Limb (tissue), 2 donors: Measurements from ENCODE around the gene PTPRN2.

Source experiments
- DNase-seq, 2 donors: peaks; one replicate each; pipeline ENCODE4 v3.0.0-alpha.2; 2016; ENCODE audit errors: extremely low spot score in 2 of 2

PTPRN2 gene

GRCh38 chr7:158003441-158004122 lies 584.0 kb downstream of the PTPRN2 start:
- DNase-seq = no peak

DNA sequence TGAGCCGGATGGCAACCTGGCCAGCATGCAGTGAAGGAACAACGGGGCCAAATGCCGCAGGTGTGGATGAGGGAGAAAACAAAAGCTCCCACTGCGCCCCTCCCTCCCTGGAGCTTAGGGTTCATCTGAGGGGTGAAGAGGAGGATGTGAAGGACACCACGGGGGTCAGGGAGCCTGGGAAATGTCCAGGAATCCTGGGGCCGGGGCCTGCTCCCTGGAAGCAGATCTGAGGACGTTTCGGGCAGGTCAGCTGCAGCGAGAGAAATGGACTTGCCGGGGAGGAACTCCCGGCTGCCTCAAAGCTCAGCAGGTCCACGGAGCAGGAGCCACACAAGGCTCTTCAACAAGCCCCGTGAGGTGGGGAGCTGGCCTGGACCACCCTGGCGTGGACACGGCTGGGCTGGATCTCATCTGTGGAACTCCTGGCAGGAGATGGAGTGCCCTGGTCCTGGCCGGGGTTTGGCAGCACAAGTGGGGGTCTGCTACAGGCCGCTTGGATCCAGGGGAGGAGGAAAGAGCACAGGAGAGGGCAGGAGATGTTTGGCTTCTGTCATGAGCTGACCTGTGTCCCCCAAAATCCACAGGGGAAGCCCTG lies 585.0 kb downstream of the PTPRN2 start:
- DNase-seq = no peak

- no peak for DNase-seq
These were observed 585.9 kb downstream of the PTPRN2 start for GRCh38 chr7:158001621-158002320.

GRCh38 chr7:158001003-158001402 lies 586.6 kb downstream of the PTPRN2 start:
- no peak for DNase-seq

DNA sequence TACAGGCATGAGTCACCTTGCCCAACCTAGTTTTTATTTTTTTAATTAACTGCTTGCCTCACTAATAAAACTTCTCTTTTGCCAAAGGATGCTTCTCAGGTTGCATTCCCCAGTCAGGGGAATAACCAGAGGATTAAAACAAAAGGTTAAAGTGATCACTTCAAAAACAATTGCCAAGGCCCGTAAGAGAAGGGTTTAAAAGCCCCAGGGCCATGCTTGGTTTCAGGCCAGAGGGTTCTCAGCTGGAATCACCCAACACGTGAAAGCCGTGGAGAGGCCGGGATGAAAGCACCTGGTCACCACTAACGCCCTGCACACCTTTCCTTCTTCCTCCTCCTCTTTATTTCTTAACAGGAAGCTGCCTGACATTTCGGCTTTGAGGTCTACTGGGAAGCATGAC lies 587.5 kb downstream of the PTPRN2 start:
- no peak for DNase-seq

DNA sequence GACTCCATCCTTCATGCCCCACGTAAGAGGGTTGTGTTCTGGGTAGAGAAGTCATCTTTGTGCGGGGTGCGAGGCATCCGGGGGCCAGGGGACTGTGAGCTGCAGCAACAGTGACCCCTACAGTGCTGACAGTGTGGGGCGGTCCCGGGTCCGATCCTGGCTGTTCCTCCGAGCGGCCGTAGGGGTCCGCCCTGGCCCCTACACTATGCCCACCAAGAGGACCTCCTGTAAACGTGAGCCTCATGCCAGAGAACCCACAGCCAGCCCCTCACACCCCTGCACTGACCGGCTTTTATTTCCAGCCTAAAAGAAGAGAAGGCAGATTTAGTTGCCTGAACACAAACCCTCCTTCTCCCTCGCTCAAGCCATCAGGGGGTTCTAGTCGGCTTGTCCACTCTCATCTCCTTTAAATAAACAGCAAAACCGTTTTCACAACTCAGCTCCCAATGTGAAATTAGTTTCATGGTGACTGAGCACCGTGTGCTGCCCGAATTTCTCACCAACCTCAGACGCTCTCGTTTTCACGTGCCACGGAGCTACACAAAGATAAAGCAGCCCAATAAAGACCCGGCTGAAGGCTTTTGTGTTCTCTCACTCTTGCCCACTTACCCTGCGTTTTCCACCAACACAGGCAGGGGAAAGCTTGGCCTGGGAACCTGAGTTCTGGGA lies 588.6 kb downstream of the PTPRN2 start:
- no peak for DNase-seq

DNA sequence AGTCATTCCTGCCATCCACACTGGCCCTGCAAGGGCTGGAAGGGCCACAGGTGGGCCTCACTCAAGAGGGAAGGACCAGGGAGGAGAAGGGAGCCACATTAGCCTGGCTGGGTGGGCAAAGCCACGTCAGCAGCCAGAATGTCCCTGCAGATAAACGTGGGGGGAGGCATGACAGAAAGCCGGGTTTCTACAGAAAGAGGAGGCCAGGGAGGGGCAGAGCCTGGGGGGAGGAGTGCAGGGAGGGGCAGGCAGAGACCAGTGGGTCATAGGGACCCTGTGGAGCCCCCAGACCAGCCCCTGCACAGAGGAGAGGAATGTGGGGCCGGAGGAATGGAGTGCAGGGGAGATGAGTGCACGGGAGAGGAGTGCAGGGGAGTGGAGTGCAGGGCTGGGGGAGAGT lies 590.2 kb downstream of the PTPRN2 start:
- no peak for DNase-seq

DNA sequence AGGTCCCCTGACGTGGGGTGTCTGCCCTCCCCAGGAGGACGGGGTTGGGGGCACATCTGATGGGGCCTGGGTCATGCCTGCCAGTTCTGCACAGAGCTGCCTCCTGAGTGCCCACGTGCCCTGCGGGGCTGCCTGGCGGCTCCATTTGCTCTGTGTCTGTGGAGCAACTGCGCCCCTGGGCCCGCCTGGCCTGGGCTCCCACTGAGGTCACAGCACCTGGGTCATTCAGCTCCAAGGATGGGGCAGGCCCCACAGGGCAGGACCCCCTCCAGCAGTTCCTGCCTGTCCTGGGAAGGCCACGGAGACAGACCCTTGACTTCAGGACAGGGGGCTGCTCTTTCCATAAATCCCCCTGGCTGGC lies 590.6 kb downstream of the PTPRN2 start:
- no peak for DNase-seq

DNA sequence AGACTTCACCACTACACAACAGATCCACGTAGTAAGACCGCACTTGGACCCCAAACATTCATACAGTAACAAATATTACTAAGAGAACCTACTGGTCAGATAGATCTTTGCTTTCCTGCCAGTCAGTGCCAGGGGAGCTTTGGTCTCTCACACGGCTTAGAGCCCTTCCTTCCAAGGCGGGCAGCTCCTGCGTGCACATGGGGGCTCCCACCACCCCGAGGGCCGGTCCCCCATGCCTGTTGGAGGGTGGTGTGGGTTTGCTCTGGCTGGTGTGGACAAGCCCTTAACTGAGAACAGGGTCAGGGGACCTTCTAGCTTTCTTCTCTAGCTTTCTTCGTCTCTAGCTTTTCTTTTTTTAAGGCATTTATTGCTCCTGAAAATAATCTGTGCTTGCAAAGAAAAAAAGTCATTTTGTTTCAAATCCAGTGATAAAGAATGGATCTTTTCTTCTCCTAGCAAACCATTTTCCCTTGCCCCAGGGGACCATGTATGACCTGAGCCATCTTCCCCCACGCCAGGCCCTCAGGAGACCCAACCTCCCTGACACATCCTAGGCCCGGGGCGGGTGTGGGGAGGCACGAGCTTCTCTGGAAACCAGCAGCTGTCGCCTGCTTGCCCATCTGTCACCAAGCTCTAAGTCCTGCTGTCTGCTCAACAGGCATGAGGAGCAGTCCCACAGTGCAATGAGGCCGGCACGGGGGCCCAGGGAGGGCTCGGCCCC lies 591.1 kb downstream of the PTPRN2 start:
- no peak for DNase-seq

DNA sequence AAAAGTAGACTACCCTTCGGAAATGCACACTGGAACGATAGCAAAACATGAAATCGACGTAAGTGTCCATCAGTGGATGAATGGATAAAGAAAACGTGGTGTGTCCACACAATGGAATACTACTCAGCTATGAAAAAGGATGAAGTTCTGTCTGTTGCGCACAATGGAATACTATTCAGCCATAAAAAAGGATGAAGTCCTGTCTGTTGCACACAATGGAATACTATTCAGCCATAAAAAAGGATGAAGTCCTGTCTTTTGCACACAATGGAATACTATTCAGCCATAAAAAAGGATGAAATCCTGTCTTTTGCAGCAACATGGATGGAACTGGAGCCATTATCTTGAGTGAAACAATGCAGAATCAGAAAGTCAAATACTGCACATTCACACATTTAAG lies 591.8 kb downstream of the PTPRN2 start:
- no peak for DNase-seq

- no peak for DNase-seq
These were observed 593.3 kb downstream of the PTPRN2 start for GRCh38 chr7:157994319-157994718.

GRCh38 chr7:157993406-157994105 lies 594.1 kb downstream of the PTPRN2 start:
- DNase-seq = no peak

DNA sequence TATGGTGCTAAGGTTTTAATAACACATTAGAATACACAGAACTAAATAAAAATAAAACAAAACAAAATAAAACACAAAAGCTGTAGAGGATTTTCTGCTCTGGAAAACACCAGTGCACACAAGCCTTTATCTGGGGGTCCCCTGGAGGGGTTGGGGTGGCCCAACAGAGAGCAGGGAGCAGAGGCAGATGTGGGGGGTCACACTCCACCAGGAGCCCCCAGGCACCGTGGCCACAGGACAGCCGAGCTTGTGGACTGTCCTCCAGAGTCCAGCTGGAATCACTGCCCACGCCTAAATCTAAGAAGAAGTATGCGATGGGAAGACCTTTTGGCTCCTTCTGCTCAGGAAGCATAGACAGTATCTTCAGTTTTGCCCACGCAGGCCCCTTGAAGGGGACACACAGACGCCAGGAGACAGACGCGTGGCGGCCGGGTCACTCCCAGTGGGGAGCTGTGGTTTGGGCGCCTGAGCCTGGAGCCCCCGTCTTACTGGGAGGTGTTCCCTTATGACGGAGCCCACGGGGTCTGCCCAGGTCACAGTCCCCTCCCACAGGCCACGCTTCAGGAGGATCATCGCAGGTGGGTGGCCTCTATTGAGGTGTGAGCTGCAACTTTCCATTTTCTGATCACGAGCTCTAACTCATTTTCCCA lies 595.0 kb downstream of the PTPRN2 start:
- no peak for DNase-seq

DNA sequence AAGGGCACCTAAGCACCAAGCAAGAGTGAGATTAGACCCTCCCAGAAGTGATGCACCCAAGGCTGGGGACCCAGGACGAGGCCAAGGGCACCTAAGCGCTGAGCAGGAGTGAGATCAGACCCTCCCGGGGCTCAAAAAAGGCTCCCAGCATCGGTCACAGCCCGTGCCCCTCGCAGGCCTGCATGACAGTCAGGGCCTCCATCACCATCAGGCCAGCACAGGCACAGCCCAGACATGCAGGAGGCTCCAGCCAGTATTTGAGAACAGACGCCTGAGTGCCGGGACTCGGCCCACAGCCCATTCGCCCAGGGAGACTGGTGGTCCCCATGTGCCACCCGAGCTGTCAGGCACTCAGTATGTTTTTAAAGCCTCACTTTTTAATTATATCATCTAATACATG lies 595.9 kb downstream of the PTPRN2 start:
- no peak for DNase-seq

GRCh38 chr7:157991351-157991750 lies 596.3 kb downstream of the PTPRN2 start:
- no peak for DNase-seq

GRCh38 chr7:157990881-157991250 lies 596.8 kb downstream of the PTPRN2 start:
- DNase-seq = no peak

- DNase-seq = no peak
These were observed 597.3 kb downstream of the PTPRN2 start for GRCh38 chr7:157990226-157990880.

GRCh38 chr7:157989589-157989988 lies 598.0 kb downstream of the PTPRN2 start:
- DNase-seq = no peak

DNA sequence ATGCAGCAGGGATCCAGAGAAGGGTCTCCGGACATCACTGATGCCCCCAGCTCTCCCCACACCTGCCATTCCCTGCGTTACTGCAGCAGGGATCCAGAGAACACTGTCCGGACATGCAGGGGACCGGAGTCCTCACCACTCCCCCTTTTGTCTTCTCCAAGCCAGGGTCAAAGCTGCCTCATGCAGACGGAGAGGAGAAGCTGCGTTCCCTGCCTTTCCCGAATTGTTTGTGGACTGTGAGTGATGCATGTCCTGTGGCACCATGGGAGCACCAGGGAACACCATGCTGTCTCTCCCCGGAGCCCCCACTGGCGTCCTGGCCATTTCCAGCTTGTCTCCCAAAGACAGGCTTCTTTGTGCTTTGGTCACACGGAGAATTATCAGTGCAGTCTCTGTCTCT lies 599.7 kb downstream of the PTPRN2 start:
- DNase-seq = no peak

DNA sequence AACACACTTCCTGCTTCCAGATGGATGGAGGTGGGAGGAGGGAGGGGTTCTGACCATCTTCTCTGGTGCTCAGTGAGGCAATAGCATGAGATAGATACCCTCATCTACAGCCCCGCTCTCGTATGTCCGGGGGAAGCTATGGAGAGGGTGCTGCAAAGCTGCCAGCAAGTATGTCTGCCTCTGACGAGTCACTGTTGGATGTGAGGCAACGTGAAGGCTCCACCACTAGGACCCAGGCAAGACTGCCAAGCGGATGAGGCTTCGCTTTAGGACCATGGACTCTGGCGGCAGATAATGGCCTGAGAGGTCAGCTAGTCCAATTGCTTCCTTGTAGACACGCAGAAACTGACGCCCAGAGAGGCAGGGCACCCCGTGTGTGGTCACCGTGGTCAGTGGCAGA lies 601.6 kb downstream of the PTPRN2 start:
- no peak for DNase-seq
